ENCODE data around the gene ARFGEF2. TPM values are rescaled to one million over a fixed set of nuclear protein-coding genes. Genes with fewer than 3 reads are reported as not detected.
A peak's percentile ranks its signal among the peaks of the same experiment; 100 is the strongest.

ARFGEF2 gene
- total and polyA plus RNA-seq, 7 donors: 11.4 to 28.2 (median 23.8) TPM

GRCh38 chr20:49043000-49043399 is 121.5 kb downstream of the ARFGEF2 start:
- no peak for TF ChIP-seq CTCF (IDR thresholded peaks at IDR 0.05)
- TF ChIP-seq POLR2AphosphoS5 (IDR thresholded peaks at IDR 0.05): no peak
- no peak for TF ChIP-seq POLR2A (IDR thresholded peaks at IDR 0.05)
- no peak for TF ChIP-seq EP300 (IDR thresholded peaks at IDR 0.05)
- WGBS, 2 donors: 94 to 96% methylated on average over 5 of the region's 5 CpGs
- intact Hi-C loops (cut with DNase I): no loop called here

GRCh38 chr20:49045440-49046086 is 124.1 kb downstream of the ARFGEF2 start:
- intact Hi-C loops (cut with DNase I): no loop called here
- no peaks in the 10 kb centered on the region for H3K9me3 ChIP-seq
- WGBS, 2 donors: 9% methylated on average over 12 of the region's 12 CpGs

More at GRCh38 chr20:49043000-49043399, 121.5 kb downstream of the ARFGEF2 start:
- Histone ChIP-seq H3K4me3 (no peak overlapping the region), H3K27me3 (no peaks in the 10 kb centered on the region), H3K4me1 (peaks cover 0 to 16% (median 10%) of the 10 kb centered on the region in 4 donors), H3K27ac (no peak overlapping the region), H3K9me3 (no peaks in the 10 kb centered on the region), H3K36me3 (no peaks in the 10 kb centered on the region)
- DNase-seq: no peak

DNA sequence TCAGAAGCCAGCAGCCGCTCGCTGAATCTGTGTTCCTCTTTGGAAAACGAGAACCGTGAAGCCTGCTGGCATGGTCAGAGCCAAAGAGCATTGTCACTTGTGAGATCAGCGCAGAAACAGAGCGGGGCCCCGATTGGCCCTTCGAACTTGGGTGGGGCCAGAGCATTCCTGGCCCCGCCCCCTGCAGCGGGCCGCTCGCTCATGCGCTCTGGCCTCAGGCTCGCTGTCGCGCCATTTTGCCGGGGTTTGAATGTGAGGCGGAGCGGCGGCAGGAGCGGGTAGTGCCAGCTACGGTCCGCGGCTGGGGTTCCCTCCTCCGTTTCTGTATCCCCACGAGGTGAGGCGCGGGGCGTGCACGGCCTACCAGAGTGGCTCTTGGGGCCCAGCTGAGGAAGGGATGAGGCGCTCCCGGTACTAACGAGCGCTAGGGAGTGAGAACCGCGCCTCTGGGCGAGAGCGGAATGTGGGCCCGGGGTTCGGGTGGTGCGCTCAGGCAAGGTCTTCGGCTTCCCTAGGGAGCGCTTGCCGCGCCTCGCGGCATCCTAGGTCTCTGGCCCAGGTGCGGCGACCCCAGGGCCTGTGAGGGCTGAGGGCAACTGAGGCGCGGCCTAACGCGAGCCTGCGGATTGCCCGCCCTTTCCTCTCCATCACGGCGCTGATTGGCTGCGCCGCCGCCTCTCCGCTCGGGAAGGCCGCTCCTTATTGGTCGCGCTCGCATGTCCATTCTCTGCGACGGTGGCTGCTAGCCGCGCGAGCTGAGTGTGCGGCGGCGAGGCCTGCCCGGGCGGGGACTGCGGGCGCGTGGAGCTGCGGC is 124.8 kb downstream of the ARFGEF2 start, which contains the start of gene CSE1L:
CSE1L (plus strand) TSS at position 226 of the 814 bp plus-strand sequence. CDS start 12,152 bp downstream, outside the sequence.
- TF ChIP-seq POLR2A (IDR thresholded peaks at IDR 0.05) (peak; percentile 65 to 80), POLR2AphosphoS5 (IDR thresholded peaks at IDR 0.05) (peak; percentile 90 to 96 (median 93)), EP300 (IDR thresholded peaks at IDR 0.05) (no peak), CTCF (IDR thresholded peaks at IDR 0.05) (peak in 2 of 4 experiments; percentile 51 to 66)
- Histone ChIP-seq H3K4me3 (peak within 1 kb of the TSS; percentile 78 to 100 (median 96)), H3K36me3 (peaks cover 0 to 2% (median 0%) of the 10 kb centered on the region in 4 donors), H3K4me1 (peaks cover 0 to 20% (median 12%) of the 10 kb centered on the region in 4 donors), H3K27ac (peak within 1 kb of the TSS; percentile 89 to 99 (median 97)), H3K27me3 (no peaks in the 10 kb centered on the region), H3K9me3 (no peaks in the 10 kb centered on the region)
- DNase-seq: peak; percentile 98
- WGBS, 2 donors: 0% methylated on average over 80 of the region's 80 CpGs
- intact Hi-C loops (cut with DNase I): no loop called here

More at GRCh38 chr20:49045440-49046086, 124.1 kb downstream of the ARFGEF2 start:
- TF ChIP-seq POLR2AphosphoS5 (IDR thresholded peaks at IDR 0.05) (no peak), CTCF (IDR thresholded peaks at IDR 0.05) (no peak), POLR2A (IDR thresholded peaks at IDR 0.05) (no peak)
- H3K36me3 ChIP-seq: no peaks in the 10 kb centered on the region
- peak overlapping the region; percentile 78 to 100 (median 96) for H3K4me3 ChIP-seq
- peak overlapping the region; percentile 89 to 99 (median 97) for H3K27ac ChIP-seq
- DNase-seq: peak; percentile 73
- H3K27me3 ChIP-seq: no peaks in the 10 kb centered on the region
- H3K4me1 ChIP-seq: peaks cover 0 to 20% (median 12%) of the 10 kb centered on the region in 4 donors

DNA sequence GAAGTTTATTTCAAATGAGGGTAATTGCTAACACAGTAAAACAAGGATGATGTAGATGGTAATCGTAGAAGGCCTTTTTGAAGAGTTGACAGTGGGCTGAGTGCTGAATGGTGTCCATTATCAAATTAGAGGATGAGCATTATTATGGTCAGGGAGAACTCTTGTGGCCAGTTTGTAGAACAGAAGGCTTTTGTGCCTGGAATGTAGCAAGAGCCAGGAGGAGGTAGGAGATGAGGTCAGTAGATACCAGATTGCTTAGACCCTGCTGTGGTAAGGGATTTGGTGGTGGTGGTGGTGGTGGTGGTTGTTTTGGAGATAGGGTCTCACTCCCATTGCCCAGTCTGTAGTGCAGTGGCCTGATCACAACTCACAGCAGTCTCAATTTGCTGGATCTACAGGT is 130.8 kb downstream of the ARFGEF2 start:
- no peak for TF ChIP-seq POLR2A (IDR thresholded peaks at IDR 0.05)
- no peak for TF ChIP-seq EP300 (IDR thresholded peaks at IDR 0.05)
- TF ChIP-seq CTCF (IDR thresholded peaks at IDR 0.05): no peak
- no peak for TF ChIP-seq POLR2AphosphoS5 (IDR thresholded peaks at IDR 0.05)
- no peak for DNase-seq
- Histone ChIP-seq H3K27me3 (no peaks in the 10 kb centered on the region), H3K4me3 (no peak overlapping the region), H3K9me3 (no peaks in the 10 kb centered on the region), H3K4me1 (peaks cover 0 to 16% (median 5%) of the 10 kb centered on the region in 4 donors), H3K36me3 (peaks cover 0 to 6% (median 0%) of the 10 kb centered on the region in 4 donors), H3K27ac (no peak overlapping the region)
- intact Hi-C loops (cut with DNase I): no loop called here
- 87 to 89% methylated on average over 1 of the region's 1 CpG for WGBS, 2 donors
